PC-9 (cell line): ENCODE measurements around the gene MRPL55. TPM values are rescaled to one million over a fixed set of nuclear protein-coding genes. Genes with fewer than 3 reads are reported as not detected.
A peak's percentile ranks its signal among the peaks of the same experiment; 100 is the strongest.

Source experiments
- BruUV-seq: library from RNA; stranded (reverse); fragments of 400-500 nt; replicated peaks from 2 replicates; lab custom pipeline; 2021; lab: Mats Ljungman, UMichigan
- CTCF ChIA-PET: fragments of 300-600 bp; sonication (Branson Sonifier 250); formaldehyde crosslinking; loops from one replicate; lab custom pipeline; 2022; ENCODE audit warnings: antibody characterized with exemption; lab: Charles Lee
- POLR2A ChIA-PET: fragments of 300-600 bp; sonication (Branson Sonifier 250); formaldehyde crosslinking; loops from one replicate; lab custom pipeline; 2022; ENCODE audit warnings: antibody characterized with exemption; ENCODE audit not compliant: unreplicated experiment; lab: Charles Lee
- DNase-seq, 2 experiments: peaks; one replicate each; pipeline versions ENCODE4 v3.0.0 to v3.0.0-alpha.2; 2015 to 2022; ENCODE audit warnings: mixed read lengths in 1 of 2
- H2AFZ ChIP-seq: fragments of 200-600 bp; sonication (generic); 2 replicates; pipeline ENCODE4 v1.8.1; 2017; ENCODE audit warnings: antibody characterized with exemption
- H3F3A ChIP-seq: fragments of 200-600 bp; sonication (generic); 2 replicates; pipeline ENCODE4 v1.8.1; 2017; ENCODE audit warnings: antibody characterized with exemption, mild to moderate bottlenecking, low read depth; ENCODE audit not compliant: insufficient read depth
- H3K27ac ChIP-seq: fragments of 200-600 bp; sonication (generic); 2 replicates; pipeline ENCODE4 v1.6.1; 2016; ENCODE audit warnings: mixed run types
- H3K27me3 ChIP-seq: fragments of 200-600 bp; sonication (generic); 2 replicates; pipeline ENCODE4 v1.6.1; 2016; ENCODE audit warnings: low read depth, mixed run types; ENCODE audit not compliant: insufficient read depth
- H3K36me3 ChIP-seq: fragments of 200-600 bp; sonication (generic); 2 replicates; pipeline ENCODE4 v1.6.1; 2016; ENCODE audit warnings: low read depth, mixed run types
- H3K4me1 ChIP-seq: fragments of 200-600 bp; sonication (generic); replicated peaks from 2 replicates; pipeline ENCODE4 v1.6.1; 2016; ENCODE audit warnings: mixed run types; ENCODE audit not compliant: insufficient read depth
- H3K4me2 ChIP-seq: fragments of 200-600 bp; sonication (generic); 2 replicates; pipeline ENCODE4 v1.6.1; 2017; ENCODE audit warnings: mixed run types
- H3K4me3 ChIP-seq: fragments of 200-600 bp; sonication (generic); 2 replicates; pipeline ENCODE4 v1.6.1; 2016; ENCODE audit warnings: mixed run types
- H3K79me2 ChIP-seq: fragments of 200-600 bp; sonication (generic); 2 replicates; pipeline ENCODE4 v1.6.1; 2017; ENCODE audit warnings: low read depth, mixed run types
- H3K9me2 ChIP-seq: fragments of 200-600 bp; sonication (generic); 2 replicates; pipeline ENCODE4 v1.8.1; 2017; ENCODE audit warnings: mild to moderate bottlenecking; ENCODE audit not compliant: insufficient read depth
- H3K9me3 ChIP-seq: fragments of 200-600 bp; sonication (generic); 2 replicates; pipeline ENCODE4 v1.8.1; 2016; ENCODE audit warnings: low read depth; ENCODE audit not compliant: insufficient read depth
- H4K20me1 ChIP-seq: fragments of 200-600 bp; sonication (generic); 2 replicates; pipeline ENCODE4 v1.8.1; 2017; ENCODE audit not compliant: insufficient read depth
- CTCF ChIP-seq: fragments of 200-600 bp; sonication (generic); conservative IDR thresholded peaks from 2 replicates; pipeline ENCODE4 v1.6.1; 2017; ENCODE audit warnings: mixed run types, antibody characterized with exemption, mild to moderate bottlenecking, moderate library complexity
- EZH2 ChIP-seq: fragments of 200-600 bp; sonication (generic); IDR thresholded peaks from 2 replicates; pipeline ENCODE4 v1.8.0; 2017; ENCODE audit warnings: antibody characterized with exemption, low read depth
- intact Hi-C: fragments of 100-400 bp; cut with micrococcal nuclease; formaldehyde crosslinking; loops from one replicate; pipeline ENCODE4 v1.10.0; 2022; ENCODE audit not compliant: unreplicated experiment
- total RNA-seq: library from RNA; stranded (reverse); gene quantifications from 2 replicates; pipeline ENCODE4 v1.2.3, GENCODE V29; 2021

Gene MRPL55
- total RNA-seq, 1 experiment from 2014 or later = 81.0 TPM

DNA sequence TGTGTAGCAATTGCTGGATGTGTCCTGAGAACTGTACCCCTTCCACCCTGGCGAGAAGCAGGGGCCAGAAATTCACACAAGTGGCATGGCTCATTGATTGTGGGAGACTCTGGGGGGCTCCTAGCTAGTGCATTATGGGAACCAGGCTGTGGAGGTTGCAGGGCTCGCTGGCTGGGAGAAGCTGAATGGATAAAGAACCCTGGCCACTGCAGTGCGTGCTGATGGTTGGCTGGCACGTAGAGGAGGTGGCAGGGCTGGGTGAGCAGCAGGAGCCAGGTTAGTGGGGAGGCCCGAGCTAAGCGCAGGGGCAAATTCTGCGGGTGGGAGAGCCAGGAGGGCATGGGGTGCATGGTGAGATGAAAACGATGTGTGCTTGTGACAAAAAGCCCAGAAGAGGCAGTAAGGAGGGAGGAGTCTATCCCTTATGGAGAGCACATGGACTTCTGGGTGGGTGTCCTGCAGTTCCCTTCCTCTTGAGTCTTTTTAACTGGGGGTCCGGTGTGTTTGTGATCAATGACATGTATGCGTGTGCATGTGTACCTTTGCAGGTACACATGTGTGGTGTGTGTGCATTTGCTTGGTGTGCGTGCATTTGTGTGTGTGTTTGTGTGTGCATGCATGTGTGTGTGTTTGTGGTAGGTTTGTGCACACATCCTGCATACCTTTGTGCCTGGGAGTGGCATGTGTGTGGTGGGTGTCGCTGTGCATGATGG lies 34.5 kb upstream of the MRPL55 start:
- H2AFZ ChIP-seq = no peak overlapping the region
- intact Hi-C loops = no loop called here
- peaks cover 9% of the 10 kb centered on the region for H3K4me1 ChIP-seq
- no peak overlapping the region for H3K27ac ChIP-seq
- peaks cover 49% of the 10 kb centered on the region for H3K79me2 ChIP-seq
- H3K27me3 ChIP-seq = no peaks in the 10 kb centered on the region
- CTCF ChIA-PET = no interaction called here
- H4K20me1 ChIP-seq = peaks cover 27% of the 10 kb centered on the region
- no peaks in the 10 kb centered on the region for H3K36me3 ChIP-seq
- no TSS peak for BruUV-seq
- H3K9me2 ChIP-seq = no peaks in the 10 kb centered on the region
- H3K4me3 ChIP-seq = no peak overlapping the region
- H3F3A ChIP-seq = no peaks in the 10 kb centered on the region
- no peaks in the 10 kb centered on the region for H3K9me3 ChIP-seq
- POLR2A ChIA-PET = no interaction called here
- TF ChIP-seq EZH2 (no peak), CTCF (no peak)
- DNase-seq = no peak
- H3K4me2 ChIP-seq = no peak overlapping the region

- ChIA-PET CTCF (interaction anchor here (0.7 kb wide), 1 partner anchor 253 kb away, joined by 3 read pairs; no protein-coding TSS in a partner anchor), POLR2A (interaction anchor here (0.7 kb wide), 1 partner anchor 370 kb away, joined by 3 read pairs; no protein-coding TSS in a partner anchor)
- intact Hi-C loops = no loop called here
- Histone ChIP-seq H3K9me2 (no peaks in the 10 kb centered on the region), H3K9me3 (no peaks in the 10 kb centered on the region), H3K4me1 (peaks cover 9% of the 10 kb centered on the region), H3K4me3 (no peak overlapping the region), H4K20me1 (peaks cover 27% of the 10 kb centered on the region), H3K36me3 (no peaks in the 10 kb centered on the region), H3K79me2 (peaks cover 49% of the 10 kb centered on the region), H3F3A (no peaks in the 10 kb centered on the region), H3K27me3 (no peaks in the 10 kb centered on the region), H2AFZ (no peak overlapping the region), H3K4me2 (no peak overlapping the region), H3K27ac (no peak overlapping the region)
- no peak for DNase-seq
- no TSS peak for BruUV-seq
- no peak for TF ChIP-seq EZH2
- TF ChIP-seq CTCF = no peak
Measured at GRCh38 chr1:228142701-228143136, 33.6 kb upstream of the MRPL55 start.

GRCh38 chr1:228142155-228142691 lies 33.1 kb upstream of the MRPL55 start:
- H3K4me1 ChIP-seq = peaks cover 9% of the 10 kb centered on the region
- H3K27ac ChIP-seq = no peak overlapping the region
- ChIA-PET POLR2A (interaction anchor here (0.7 kb wide), 1 partner anchor 370 kb away, joined by 3 read pairs; no protein-coding TSS in a partner anchor), CTCF (interaction anchor here (0.7 kb wide), 1 partner anchor 253 kb away, joined by 3 read pairs; no protein-coding TSS in a partner anchor)
- no peak overlapping the region for H3K4me3 ChIP-seq
- BruUV-seq = no TSS peak
- H3K27me3 ChIP-seq = no peaks in the 10 kb centered on the region
- H3K4me2 ChIP-seq = peak overlapping the region; percentile 98; the same call in 1 of the 2 replicates
- no peaks in the 10 kb centered on the region for H3K36me3 ChIP-seq
- H3K9me2 ChIP-seq = no peaks in the 10 kb centered on the region
- intact Hi-C loops = no loop called here
- H2AFZ ChIP-seq = no peak overlapping the region
- no peaks in the 10 kb centered on the region for H3F3A ChIP-seq
- TF ChIP-seq CTCF (no peak), EZH2 (no peak)
- peaks cover 49% of the 10 kb centered on the region for H3K79me2 ChIP-seq
- H4K20me1 ChIP-seq = peaks cover 27% of the 10 kb centered on the region
- no peaks in the 10 kb centered on the region for H3K9me3 ChIP-seq
- DNase-seq = no peak
